Heart left ventricle (tissue), 13 donors: ENCODE results near the gene KDM1A.

Experiments used
- POLR2A ChIP-seq, 2 donors: fragments of 450-650 bp; IDR thresholded peaks; one replicate each; pipeline ENCODE4 v1.6.1; 2017; ENCODE audit warnings: antibody characterized with exemption in 2 of 2, mild to moderate bottlenecking in 2 of 2, moderate library complexity in 2 of 2
- TF ChIP-seq, protein P1 (sequence below), 12 donors: fragments of 200-600 bp; sonication (generic) in 4 of 12; IDR thresholded peaks; one replicate each; pipeline versions ENCODE4 v1.5.0 to v1.8.0; 2018 to 2022; ENCODE audit warnings: antibody characterized with exemption in 12 of 12, mild to moderate bottlenecking in 5 of 12
- donor health status: ischemic (EF 13 %, LVEDD 7.1; RV severe dilation, severe dysfunction).
- donor health status: DM: no; HTN: yes; CAD: no.
- donor health status: DM: no; HTN: no; CAD: no.
- donor health status: ischemic (EF 25% LVEDD 6.9; RV normal size, moderate dysfunction).
- donor health status: ischemic (EF 25% LVEDD 5.7; RV mildly dilated, moderate dysfunction).
- donor health status: ischemic (EF 35%, LVEDD 5.7; RV mildly dilated, moderate dysfunction).
- donor health status: nonischemic (EF 11% LVEDD 7.7; RV severe dilation, severe dysfunction).
- donor health status: DM: yes; HTN: yes; CAD: no.
- donor health status: PGD.
- donor health status: ischemic (EF 29% LVEDD 5.4; RV normal size, mild dysfunction).
- donor health status: nonischemic (EF 23%, LVEDD 6.1; RV moderate dilation, normal function).

DNA sequence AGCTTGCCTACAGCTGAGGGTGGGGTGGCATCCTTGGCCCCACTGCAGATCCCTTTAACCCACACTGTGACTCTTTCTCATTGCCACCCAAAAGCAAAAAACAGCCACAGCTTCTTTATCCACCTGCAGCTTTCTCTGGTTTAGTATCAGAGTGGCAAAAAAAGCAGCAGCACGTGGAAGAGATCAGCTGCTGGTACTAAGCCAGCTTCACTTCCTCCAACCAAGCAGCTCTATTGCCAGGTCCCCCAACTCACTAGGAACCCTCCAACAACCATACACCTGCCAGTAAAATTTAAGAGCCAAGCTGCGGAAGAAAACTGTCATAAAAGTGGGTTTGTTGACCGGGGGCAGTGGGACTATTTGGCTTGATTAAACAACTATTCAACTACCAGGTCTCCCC lies 66.4 kb downstream of the KDM1A start:
- TF ChIP-seq, protein P1, sequence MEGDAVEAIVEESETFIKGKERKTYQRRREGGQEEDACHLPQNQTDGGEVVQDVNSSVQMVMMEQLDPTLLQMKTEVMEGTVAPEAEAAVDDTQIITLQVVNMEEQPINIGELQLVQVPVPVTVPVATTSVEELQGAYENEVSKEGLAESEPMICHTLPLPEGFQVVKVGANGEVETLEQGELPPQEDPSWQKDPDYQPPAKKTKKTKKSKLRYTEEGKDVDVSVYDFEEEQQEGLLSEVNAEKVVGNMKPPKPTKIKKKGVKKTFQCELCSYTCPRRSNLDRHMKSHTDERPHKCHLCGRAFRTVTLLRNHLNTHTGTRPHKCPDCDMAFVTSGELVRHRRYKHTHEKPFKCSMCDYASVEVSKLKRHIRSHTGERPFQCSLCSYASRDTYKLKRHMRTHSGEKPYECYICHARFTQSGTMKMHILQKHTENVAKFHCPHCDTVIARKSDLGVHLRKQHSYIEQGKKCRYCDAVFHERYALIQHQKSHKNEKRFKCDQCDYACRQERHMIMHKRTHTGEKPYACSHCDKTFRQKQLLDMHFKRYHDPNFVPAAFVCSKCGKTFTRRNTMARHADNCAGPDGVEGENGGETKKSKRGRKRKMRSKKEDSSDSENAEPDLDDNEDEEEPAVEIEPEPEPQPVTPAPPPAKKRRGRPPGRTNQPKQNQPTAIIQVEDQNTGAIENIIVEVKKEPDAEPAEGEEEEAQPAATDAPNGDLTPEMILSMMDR (IDR thresholded peaks at IDR 0.05) = no peak
- TF ChIP-seq POLR2A (IDR thresholded peaks at IDR 0.05) = no peak
